Endothelial cell of umbilical vein (primary cell): ENCODE results near the gene VAPB. TPM values are rescaled to one million over a fixed set of nuclear protein-coding genes. Genes with fewer than 3 reads are reported as not detected.

Experiments
- BruUV-seq: library from RNA; stranded (reverse); fragments of 400-500 nt; replicated peaks from 2 replicates; lab custom pipeline; 2021; lab: Mats Ljungman, UMichigan
- CTCF ChIA-PET: fragments of 300-600, 350-600 bp; sonication (Branson Sonifier 250); formaldehyde crosslinking; loops from one replicate; lab custom pipeline; 2021; ENCODE audit warnings: antibody characterized with exemption, inconsistent platforms; lab: Charles Lee
- POLR2A ChIA-PET: fragments of 300-600, 350-600 bp; sonication (Branson Sonifier 250); formaldehyde crosslinking; loops from one replicate; lab custom pipeline; 2021; ENCODE audit warnings: antibody characterized with exemption, inconsistent platforms; lab: Charles Lee
- DNase-seq: peaks from one replicate; pipeline ENCODE4 v3.0.0-alpha.2; 2011; ENCODE audit warnings: low read depth, low spot score
- FAIRE-seq: peaks from 2 replicates; lab custom pipeline; 2011; peaks lifted over from hg19 to GRCh38; lab: Jason Lieb, UNC
- H2AFZ ChIP-seq: 2 replicates; pipeline ENCODE4 v1.6.0; 2012; ENCODE audit warnings: low read depth, low read length, control low read depth, inconsistent platforms
- H3K27ac ChIP-seq: 2 replicates; pipeline ENCODE4 v1.5.1; 2011; ENCODE audit warnings: low read depth, mild to moderate bottlenecking, control low read depth, low read length, moderate library complexity; ENCODE audit not compliant: insufficient read depth
- H3K27me3 ChIP-seq, 2 experiments: 2 replicates each; pipeline versions ENCODE4 v1.6.0 to v1.6.1; 2011; ENCODE audit warnings: low read length in 2 of 2, mixed read lengths in 1 of 2; ENCODE audit not compliant: control insufficient read depth in 2 of 2, insufficient read depth in 2 of 2
- H3K36me3 ChIP-seq, 2 experiments: 2 replicates in 1 of 2; 3 replicates in 1 of 2; pipeline ENCODE4 v1.5.1; 2011; ENCODE audit warnings: low read length in 2 of 2, mild to moderate bottlenecking in 1 of 2, moderate library complexity in 1 of 2; ENCODE audit not compliant: control insufficient read depth in 2 of 2, insufficient read depth in 2 of 2; ENCODE audit errors: extremely low read depth in 1 of 2
- H3K4me1 ChIP-seq: 3 replicates; pipeline ENCODE4 v1.5.1; 2011; ENCODE audit warnings: mild to moderate bottlenecking, low read length; ENCODE audit not compliant: control insufficient read depth, insufficient read depth; ENCODE audit errors: extremely low read depth
- H3K4me2 ChIP-seq: 2 replicates; pipeline ENCODE4 v1.6.1; 2011; ENCODE audit warnings: low read length, control low read depth, mixed read lengths; ENCODE audit not compliant: insufficient read depth
- H3K4me3 ChIP-seq, 3 experiments: fragments of 200-600 bp in 1 of 3; sonication (generic), shearing (Covaris generic) in 1 of 3; replicated peaks in 1 of 3; 2 replicates each; pipeline ENCODE4 v1.5.1; 2011 to 2016; ENCODE audit warnings: control low read depth in 3 of 3, low read length in 3 of 3, mild to moderate bottlenecking in 2 of 3, inconsistent platforms in 1 of 3, low read depth in 1 of 3, moderate library complexity in 1 of 3; ENCODE audit not compliant: insufficient read depth in 1 of 3
- H3K79me2 ChIP-seq: 2 replicates; pipeline ENCODE4 v1.6.0; 2012; ENCODE audit warnings: low read length, inconsistent platforms; ENCODE audit not compliant: control insufficient read depth, insufficient read depth
- H3K9ac ChIP-seq: replicated peaks from 2 replicates; pipeline ENCODE3; 2011; ENCODE audit warnings: low read length, control low read depth; ENCODE audit not compliant: insufficient read depth; ENCODE audit errors: extremely low read depth
- H3K9me1 ChIP-seq: replicated peaks from 3 replicates; pipeline ENCODE4 v1.6.0; 2011; ENCODE audit warnings: mild to moderate bottlenecking, low read length; ENCODE audit not compliant: control insufficient read depth, insufficient read depth; ENCODE audit errors: extremely low read depth
- H3K9me3 ChIP-seq: replicated peaks from 2 replicates; pipeline ENCODE4 v1.5.1; 2012; ENCODE audit warnings: low read length, inconsistent platforms; ENCODE audit not compliant: control insufficient read depth, insufficient read depth
- H4K20me1 ChIP-seq: replicated peaks from 2 replicates; pipeline ENCODE3; 2011; ENCODE audit warnings: mild to moderate bottlenecking, low read length; ENCODE audit not compliant: control insufficient read depth, insufficient read depth; ENCODE audit errors: extremely low read depth
- CTCF ChIP-seq, 2 donors: IDR thresholded peaks; 1 replicate in 1 of 2; 2 replicates in 1 of 2; pipeline ENCODE4 v1.5.1; 2011; ENCODE audit warnings: low read length in 2 of 2, mild to moderate bottlenecking in 2 of 2, moderate library complexity in 2 of 2, control low read depth in 1 of 2, inconsistent platforms in 1 of 2, low read depth in 1 of 2; ENCODE audit not compliant: insufficient read depth in 1 of 2; ENCODE audit errors: extremely low read depth in 1 of 2
- EZH2 ChIP-seq: IDR thresholded peaks from 2 replicates; pipeline ENCODE4 v1.6.1; 2012; ENCODE audit warnings: borderline replicate concordance, low read depth, mild to moderate bottlenecking, moderate library complexity, low read length, inconsistent platforms; ENCODE audit not compliant: severe bottlenecking
- FOS ChIP-seq: IDR thresholded peaks from 2 replicates; pipeline ENCODE4 v1.6.1; 2011; ENCODE audit warnings: mild to moderate bottlenecking, low read length, moderate library complexity, borderline replicate concordance; ENCODE audit not compliant: insufficient read depth
- GATA2 ChIP-seq: IDR thresholded peaks from 2 replicates; pipeline ENCODE4 v1.7.0; 2011; ENCODE audit warnings: low read depth, mild to moderate bottlenecking, moderate library complexity, mixed read lengths, low read length; ENCODE audit not compliant: insufficient read length, insufficient read depth
- JUN ChIP-seq: IDR thresholded peaks from 2 replicates; pipeline ENCODE4 v1.6.1; 2011; ENCODE audit warnings: borderline replicate concordance, low read depth; ENCODE audit not compliant: insufficient read length, insufficient read depth
- MAX ChIP-seq: IDR thresholded peaks from 2 replicates; pipeline ENCODE4 v1.6.1; 2011; ENCODE audit not compliant: insufficient read depth, insufficient read length
- MYC ChIP-seq: IDR thresholded peaks from one replicate; pipeline ENCODE4 v1.6.1; 2011; ENCODE audit warnings: mild to moderate bottlenecking, low read depth, low read length
- POLR2A ChIP-seq: IDR thresholded peaks from 2 replicates; pipeline ENCODE4 v1.6.1; 2012; ENCODE audit warnings: low read depth, mild to moderate bottlenecking, control low read depth, low read length
- POLR2AphosphoS5 ChIP-seq: IDR thresholded peaks from 2 replicates; pipeline ENCODE4 v1.6.1; 2012; ENCODE audit warnings: low read depth, mild to moderate bottlenecking, control low read depth, low read length, moderate library complexity; ENCODE audit not compliant: insufficient read depth
- dilution Hi-C: fragments of 300-500 bp; cut with MboI; formaldehyde crosslinking; loops from one replicate; pipeline ENCODE4 v1.15.0; 2019; ENCODE audit warnings: low sequenced_read_pairs; ENCODE audit not compliant: extremely low pct_ligation_motif_present
- intact Hi-C: fragments of 100-400 bp; cut with micrococcal nuclease; formaldehyde crosslinking; loops from one replicate; pipeline ENCODE4 v1.10.0; 2022
- polyA plus RNA-seq, 4 experiments: library from polyadenylated mRNA; depleted of rRNA in 3 of 4; stranded (reverse) in 3 of 4; unstranded in 1 of 4; fragments of >200 nt; gene quantifications; 2 replicates each; pipeline versions ENCODE4 v1.2.1 to v1.2.3, GENCODE V29; 2011 to 2012; ENCODE audit warnings: missing spikeins in 1 of 4
- total RNA-seq: library from RNA; stranded (reverse); gene quantifications from 2 replicates; pipeline ENCODE4 v1.2.3, GENCODE V29; 2021

The VAPB gene
- total and polyA plus RNA-seq, 2 donors (not counting 3 experiments of a cell fraction or from before 2014, with no cell fraction given): 17.9 to 48.9 TPM

GRCh38 chr20:58461899-58462298 lies 72.9 kb downstream of the VAPB start:
- DNase-seq (no peak), FAIRE-seq (no peak)
- ChIA-PET CTCF (no interaction called here), POLR2A (interaction anchor here (0.6 kb wide), 1 partner anchor 74 kb away, joined by 4 read pairs; no protein-coding TSS in a partner anchor)
- Histone ChIP-seq H3K4me2 (no peak overlapping the region), H2AFZ (no peak overlapping the region), H3K9ac (no peak overlapping the region), H3K9me1 (no peaks in the 10 kb centered on the region), H3K27me3 (peaks cover 0 to 5% of the 10 kb centered on the region in 2 experiments), H4K20me1 (no peaks in the 10 kb centered on the region), H3K4me1 (peaks cover 22% of the 10 kb centered on the region), H3K4me3 (no peak overlapping the region), H3K27ac (no peak overlapping the region), H3K36me3 (no peaks in the 10 kb centered on the region), H3K79me2 (no peaks in the 10 kb centered on the region), H3K9me3 (no peaks in the 10 kb centered on the region)
- BruUV-seq: no TSS peak
- intact Hi-C loops: no loop called here
- dilution Hi-C loops: loop anchor here (25.0 kb wide), 1 partner anchor 225 kb away; the partner anchor contains the start of gene ANKRD60
- TF ChIP-seq POLR2A (no peak), POLR2AphosphoS5 (no peak), MAX (no peak), GATA2 (no peak), MYC (no peak), EZH2 (no peak), FOS (no peak)

GRCh38 chr20:58463256-58463655 lies 74.2 kb downstream of the VAPB start:
- Histone ChIP-seq H3K27me3 (peaks cover 0 to 5% of the 10 kb centered on the region in 2 experiments), H2AFZ (no peak overlapping the region), H4K20me1 (no peaks in the 10 kb centered on the region), H3K4me2 (no peak overlapping the region), H3K9ac (no peak overlapping the region), H3K79me2 (no peaks in the 10 kb centered on the region), H3K4me1 (peaks cover 14% of the 10 kb centered on the region), H3K9me1 (no peaks in the 10 kb centered on the region), H3K36me3 (no peaks in the 10 kb centered on the region), H3K9me3 (no peaks in the 10 kb centered on the region), H3K4me3 (no peak overlapping the region), H3K27ac (no peak overlapping the region)
- no peak for FAIRE-seq
- POLR2A ChIA-PET: interaction anchor here (0.6 kb wide), 1 partner anchor 401 kb away, joined by 3 read pairs; no protein-coding TSS in a partner anchor
- intact Hi-C loops (no loop called here), dilution Hi-C loops (loop anchor here (25.0 kb wide), 1 partner anchor 226 kb away; the partner anchor contains the start of gene ANKRD60)
- CTCF ChIA-PET: interaction anchor here (0.7 to 1.4 kb wide), 4 partner anchors 18 to 217 kb away, joined by 3 to 8 read pairs (median 4); partner anchors contain the start of gene STX16
- TF ChIP-seq EZH2: no peak
- TF ChIP-seq JUN: no peak
- TF ChIP-seq POLR2A: no peak
- TF ChIP-seq CTCF (IDR thresholded peaks at IDR 0.05; ENCODE audit: extremely low read depth in 1 of 2, insufficient read depth in 1 of 2, low read depth in 1 of 2, low read length in 2 of 2): no peak
- TF ChIP-seq GATA2: no peak
- TF ChIP-seq POLR2AphosphoS5: no peak
- TF ChIP-seq MYC: no peak
- no peak for TF ChIP-seq MAX
- no peak for TF ChIP-seq FOS
- no peak for DNase-seq
- no TSS peak for BruUV-seq
